Measurements from ENCODE around the gene ATM. TPM values are rescaled to one million over a fixed set of nuclear protein-coding genes. Genes with fewer than 3 reads are reported as not detected.
A peak's percentile ranks its signal among the peaks of the same experiment; 100 is the strongest.

The ATM gene
- total RNA-seq, 2 experiments from 2014 or later = 75.8 to 77.5 TPM

DNA sequence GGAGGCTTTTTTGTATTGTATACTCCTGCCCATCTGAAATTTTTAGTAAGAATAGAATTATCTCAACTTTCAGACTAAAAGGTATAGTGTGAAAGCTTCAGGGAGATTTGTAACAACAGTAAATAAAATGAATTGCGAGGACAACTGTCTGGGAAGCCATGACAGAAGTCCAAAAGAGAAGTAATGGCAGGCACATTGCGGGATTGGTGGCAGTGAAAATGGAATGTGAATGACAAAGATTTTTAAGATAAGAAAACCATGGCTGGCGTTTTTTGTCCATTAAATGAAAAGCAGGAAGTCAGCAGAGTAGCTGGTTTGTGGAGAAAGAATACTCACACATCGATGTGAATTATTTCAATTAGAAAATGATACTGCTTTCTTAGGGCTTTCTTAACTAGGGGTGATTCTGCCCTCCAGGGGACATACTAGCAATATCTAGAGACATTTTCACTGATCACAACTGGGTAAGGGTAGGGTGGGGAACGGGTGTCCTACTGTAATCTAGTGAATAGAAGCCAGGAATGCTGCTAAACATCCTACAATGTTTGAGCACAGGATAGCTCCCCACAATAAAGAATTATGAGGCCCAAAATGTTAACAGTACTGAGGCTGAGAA is 2.0 kb upstream of the ATM start:
- H3K4me1 Mint-ChIP-seq (ENCODE audit: low read depth) = peaks cover 49% of the 10 kb centered on the region
- POLR2A ChIA-PET = interaction anchor here (0.7 to 4.4 kb wide), 14 partner anchors 8 to 122 kb away, joined by 3 to 121 read pairs (median 4); no protein-coding TSS in a partner anchor
- H3K27ac Mint-ChIP-seq = no peak overlapping the region
- DNase-seq = no peak
- intact Hi-C loops (cut with micrococcal nuclease) = loop anchor here (10.0 kb wide), 2 partner anchors 274 to 404 kb away; partner anchors contain the start of gene POGLUT3
- ATAC-seq = no peak
- no peaks in the 10 kb centered on the region for H3K9me3 Mint-ChIP-seq
- CTCF ChIA-PET = interaction anchor here (1.0 kb wide), 1 partner anchor 102 kb away, joined by 4 read pairs; no protein-coding TSS in a partner anchor
- TF ChIP-seq, protein P1, sequence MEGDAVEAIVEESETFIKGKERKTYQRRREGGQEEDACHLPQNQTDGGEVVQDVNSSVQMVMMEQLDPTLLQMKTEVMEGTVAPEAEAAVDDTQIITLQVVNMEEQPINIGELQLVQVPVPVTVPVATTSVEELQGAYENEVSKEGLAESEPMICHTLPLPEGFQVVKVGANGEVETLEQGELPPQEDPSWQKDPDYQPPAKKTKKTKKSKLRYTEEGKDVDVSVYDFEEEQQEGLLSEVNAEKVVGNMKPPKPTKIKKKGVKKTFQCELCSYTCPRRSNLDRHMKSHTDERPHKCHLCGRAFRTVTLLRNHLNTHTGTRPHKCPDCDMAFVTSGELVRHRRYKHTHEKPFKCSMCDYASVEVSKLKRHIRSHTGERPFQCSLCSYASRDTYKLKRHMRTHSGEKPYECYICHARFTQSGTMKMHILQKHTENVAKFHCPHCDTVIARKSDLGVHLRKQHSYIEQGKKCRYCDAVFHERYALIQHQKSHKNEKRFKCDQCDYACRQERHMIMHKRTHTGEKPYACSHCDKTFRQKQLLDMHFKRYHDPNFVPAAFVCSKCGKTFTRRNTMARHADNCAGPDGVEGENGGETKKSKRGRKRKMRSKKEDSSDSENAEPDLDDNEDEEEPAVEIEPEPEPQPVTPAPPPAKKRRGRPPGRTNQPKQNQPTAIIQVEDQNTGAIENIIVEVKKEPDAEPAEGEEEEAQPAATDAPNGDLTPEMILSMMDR (IDR thresholded peaks at IDR 0.05) = no peak
- H3K4me3 Mint-ChIP-seq = no peak overlapping the region
- H3K36me3 Mint-ChIP-seq (ENCODE audit: low read depth) = peaks cover 52% of the 10 kb centered on the region
- H3K27me3 Mint-ChIP-seq = no peaks in the 10 kb centered on the region

DNA sequence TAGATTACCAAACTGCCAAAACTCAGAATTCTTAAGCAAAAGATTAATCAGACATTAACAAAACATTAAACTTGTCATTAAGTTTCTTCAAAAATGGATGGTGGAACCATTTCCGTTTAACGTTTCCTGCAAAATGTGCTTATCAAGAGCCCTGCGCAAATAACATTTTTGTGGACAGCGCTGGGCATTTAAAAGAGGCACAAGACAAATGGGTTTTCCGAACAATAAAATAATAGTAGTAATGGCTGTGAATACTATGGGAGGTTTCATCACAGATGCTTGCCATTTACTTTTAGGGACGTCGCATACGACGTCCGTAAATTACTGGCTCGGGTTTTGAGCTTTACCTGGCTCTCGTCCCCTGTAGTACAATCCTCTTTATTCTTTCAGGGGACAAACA is 1.5 kb upstream of the ATM start:
- Mint-ChIP-seq H3K27ac (no peak overlapping the region), H3K36me3 (ENCODE audit: low read depth) (peaks cover 46% of the 10 kb centered on the region), H3K9me3 (no peaks in the 10 kb centered on the region), H3K4me3 (no peak overlapping the region), H3K4me1 (ENCODE audit: low read depth) (peaks cover 43% of the 10 kb centered on the region), H3K27me3 (no peaks in the 10 kb centered on the region)
- ATAC-seq = no peak
- no peak for DNase-seq
- intact Hi-C loops (cut with micrococcal nuclease) = loop anchor here (10.0 kb wide), 2 partner anchors 273 to 403 kb away; partner anchors contain the start of gene POGLUT3
- CTCF ChIA-PET = interaction anchor here (7.8 kb wide), 1 partner anchor 17 kb away, joined by 79 read pairs; no protein-coding TSS in a partner anchor
- TF ChIP-seq, protein P1 (IDR thresholded peaks at IDR 0.05) = no peak
- POLR2A ChIA-PET = interaction anchor here (0.9 to 4.4 kb wide), 16 partner anchors 8 to 372 kb away, joined by 3 to 121 read pairs (median 4); partner anchors contain the start of gene EXPH5

DNA sequence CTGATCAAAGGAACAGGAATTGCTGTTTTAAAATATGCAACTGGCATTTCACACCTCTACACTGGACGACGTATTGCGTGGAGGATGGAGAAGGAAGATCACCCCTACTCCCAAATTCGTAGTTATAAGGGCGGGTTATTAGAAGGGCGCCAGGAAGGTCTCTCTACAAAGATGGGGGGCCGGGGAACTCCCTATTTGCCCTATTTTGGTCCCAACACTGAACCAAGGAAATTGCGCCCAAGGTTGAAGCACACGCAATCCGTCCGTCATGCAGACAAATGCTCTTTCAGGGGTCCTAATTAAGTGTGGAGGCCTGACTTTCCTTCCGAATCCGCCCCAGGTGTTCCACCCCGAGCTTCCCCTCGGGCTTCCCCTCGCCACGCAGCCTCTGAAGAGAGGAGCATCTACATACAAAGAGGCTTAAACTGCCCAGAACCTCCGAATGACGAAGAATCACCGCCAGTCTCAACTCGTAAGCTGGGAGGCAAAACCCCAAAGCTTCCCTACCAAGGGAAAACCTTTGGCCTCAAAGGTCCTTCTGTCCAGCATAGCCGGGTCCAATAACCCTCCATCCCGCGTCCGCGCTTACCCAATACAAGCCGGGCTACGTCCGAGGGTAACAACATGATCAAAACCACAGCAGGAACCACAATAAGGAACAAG is 825 bp upstream of the ATM start:
- Mint-ChIP-seq H3K4me1 (ENCODE audit: low read depth) (peaks cover 41% of the 10 kb centered on the region), H3K27me3 (no peaks in the 10 kb centered on the region), H3K4me3 (no peak overlapping the region), H3K36me3 (ENCODE audit: low read depth) (peaks cover 48% of the 10 kb centered on the region), H3K9me3 (no peaks in the 10 kb centered on the region), H3K27ac (no peak overlapping the region)
- intact Hi-C loops (cut with micrococcal nuclease) = loop anchor here (2.0 to 10.0 kb wide), 3 partner anchors 245 to 403 kb away; partner anchors contain the start of genes C11orf65 and POGLUT3
- POLR2A ChIA-PET = interaction anchor here (0.7 to 4.4 kb wide), 23 partner anchors 9 to 418 kb away, joined by 3 to 121 read pairs (median 4); partner anchors contain the start of gene EXPH5
- ATAC-seq (no peak), DNase-seq (peak; percentile 61)
- TF ChIP-seq, protein P1 (IDR thresholded peaks at IDR 0.05) = no peak
- CTCF ChIA-PET = interaction anchor here (1.2 to 7.8 kb wide), 2 partner anchors 17 to 76 kb away, joined by 5 to 79 read pairs; no protein-coding TSS in a partner anchor

DNA sequence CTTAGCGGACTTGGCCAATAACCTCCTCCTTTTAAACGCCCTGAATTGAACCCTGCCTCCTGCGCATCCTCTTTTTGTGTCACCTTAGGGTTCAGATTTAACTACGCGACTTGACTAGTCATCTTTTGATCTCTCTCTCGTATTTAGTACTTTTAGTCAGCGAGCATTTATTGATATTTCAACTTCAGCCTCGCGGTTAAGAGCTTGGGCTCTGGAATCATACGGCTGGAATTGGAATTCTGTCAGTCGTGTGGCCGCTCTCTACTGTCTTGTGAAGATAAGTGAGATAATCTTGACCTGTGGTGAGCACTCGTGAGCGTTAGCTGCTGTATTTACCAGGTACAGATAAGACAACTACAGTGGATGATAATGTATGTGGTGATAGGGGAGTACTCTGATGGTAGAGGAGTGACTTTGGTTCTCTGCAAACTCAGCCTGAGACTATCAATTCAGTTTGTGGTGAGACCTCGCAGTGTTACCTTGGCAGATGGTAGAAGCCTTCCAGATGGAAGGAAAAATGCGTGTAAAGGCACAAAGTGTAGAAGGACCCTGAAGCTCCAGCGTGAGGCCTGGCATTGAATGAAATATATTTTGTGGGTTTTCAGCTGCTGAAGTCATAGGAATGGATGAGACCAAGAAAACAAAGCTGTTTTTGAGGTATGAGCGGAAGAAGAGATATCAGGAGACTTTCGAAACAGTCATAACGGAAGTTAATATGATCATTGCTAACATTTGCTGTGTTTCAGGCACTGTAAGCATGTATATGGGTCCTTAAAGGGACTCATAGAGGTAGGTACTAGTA is 682 bp downstream of the ATM start:
- ChIA-PET CTCF (interaction anchor here (1.0 to 7.8 kb wide), 3 partner anchors 15 to 21 kb away, joined by 3 to 79 read pairs (median 3); no protein-coding TSS in a partner anchor), POLR2A (interaction anchor here (0.6 to 4.4 kb wide), 23 partner anchors 9 to 507 kb away, joined by 3 to 121 read pairs (median 4); no protein-coding TSS in a partner anchor)
- peaks cover 45% of the 10 kb centered on the region for H3K36me3 Mint-ChIP-seq (ENCODE audit: low read depth)
- no peaks in the 10 kb centered on the region for H3K9me3 Mint-ChIP-seq
- H3K4me3 Mint-ChIP-seq = no peak overlapping the region
- H3K27me3 Mint-ChIP-seq = no peaks in the 10 kb centered on the region
- intact Hi-C loops (cut with micrococcal nuclease) = loop anchor here (1.0 to 10.0 kb wide), 5 partner anchors 13 to 401 kb away; partner anchors contain the start of genes C11orf65 and POGLUT3
- DNase-seq = peak; percentile 41
- TF ChIP-seq, protein P1 (IDR thresholded peaks at IDR 0.05) = no peak
- peaks cover 37% of the 10 kb centered on the region for H3K4me1 Mint-ChIP-seq (ENCODE audit: low read depth)
- no peak overlapping the region for H3K27ac Mint-ChIP-seq
- peak; percentile 33 for ATAC-seq

All from activated CD8-positive, alpha-beta T cell treated with anti-CD3 and anti-CD28 coated beads for 36 hours (primary cell).